Vagina (tissue), 2 donors: ENCODE results near the gene ANO6.

Source experiments
- POLR2A ChIP-seq, 2 donors: fragments of 450-650 bp; IDR thresholded peaks; one replicate each; pipeline ENCODE4 v1.6.1; 2017; ENCODE audit warnings: antibody characterized with exemption in 2 of 2, mild to moderate bottlenecking in 2 of 2, moderate library complexity in 2 of 2
- POLR2AphosphoS5 ChIP-seq, 2 donors: sonication (generic); formaldehyde crosslinking; IDR thresholded peaks; one replicate each; pipeline ENCODE4 v1.9.0; 2017; ENCODE audit warnings: antibody characterized with exemption in 2 of 2, mild to moderate bottlenecking in 2 of 2, low read depth in 1 of 2; ENCODE audit not compliant: insufficient read depth in 1 of 2
- TF ChIP-seq, protein P1 (sequence below), 3 experiments: fragments of 450-650 bp in 2 of 3; fragments of 200-600 bp in 1 of 3; sonication (generic) in 1 of 3; IDR thresholded peaks; one replicate each; pipeline ENCODE4 v1.5.1; 2017 to 2019; ENCODE audit warnings: antibody characterized with exemption in 3 of 3, mild to moderate bottlenecking in 2 of 3, moderate library complexity in 2 of 3

GRCh38 chr12:45434094-45434493 is 218.2 kb downstream of the ANO6 start:
- TF ChIP-seq, protein P1, sequence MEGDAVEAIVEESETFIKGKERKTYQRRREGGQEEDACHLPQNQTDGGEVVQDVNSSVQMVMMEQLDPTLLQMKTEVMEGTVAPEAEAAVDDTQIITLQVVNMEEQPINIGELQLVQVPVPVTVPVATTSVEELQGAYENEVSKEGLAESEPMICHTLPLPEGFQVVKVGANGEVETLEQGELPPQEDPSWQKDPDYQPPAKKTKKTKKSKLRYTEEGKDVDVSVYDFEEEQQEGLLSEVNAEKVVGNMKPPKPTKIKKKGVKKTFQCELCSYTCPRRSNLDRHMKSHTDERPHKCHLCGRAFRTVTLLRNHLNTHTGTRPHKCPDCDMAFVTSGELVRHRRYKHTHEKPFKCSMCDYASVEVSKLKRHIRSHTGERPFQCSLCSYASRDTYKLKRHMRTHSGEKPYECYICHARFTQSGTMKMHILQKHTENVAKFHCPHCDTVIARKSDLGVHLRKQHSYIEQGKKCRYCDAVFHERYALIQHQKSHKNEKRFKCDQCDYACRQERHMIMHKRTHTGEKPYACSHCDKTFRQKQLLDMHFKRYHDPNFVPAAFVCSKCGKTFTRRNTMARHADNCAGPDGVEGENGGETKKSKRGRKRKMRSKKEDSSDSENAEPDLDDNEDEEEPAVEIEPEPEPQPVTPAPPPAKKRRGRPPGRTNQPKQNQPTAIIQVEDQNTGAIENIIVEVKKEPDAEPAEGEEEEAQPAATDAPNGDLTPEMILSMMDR (IDR thresholded peaks at IDR 0.05), result no peak
- no peak for TF ChIP-seq POLR2A (IDR thresholded peaks at IDR 0.05)
- TF ChIP-seq POLR2AphosphoS5 (IDR thresholded peaks at IDR 0.05; ENCODE audit: insufficient read depth in 1 of 2, low read depth in 1 of 2), result no peak
